ENCODE data around the gene GRIP2.

GRCh38 chr3:14518893-14519292 lies 21.2 kb downstream of the GRIP2 start:
- no peak for TF ChIP-seq TAF1 (IDR thresholded peaks at IDR 0.05; ENCODE audit: borderline replicate concordance, insufficient read depth, low read length)
- no peak for TF ChIP-seq SIN3A (IDR thresholded peaks at IDR 0.05; ENCODE audit: borderline replicate concordance, insufficient read depth, low read length)
- no peak for TF ChIP-seq REST (IDR thresholded peaks at IDR 0.05; ENCODE audit: insufficient read depth in 1 of 2, low read depth in 2 of 2, low read length in 2 of 2)

Measured in PFSK-1 (cell line).